Measurements from ENCODE around the gene RAB3IL1. TPM values are rescaled to one million over a fixed set of nuclear protein-coding genes. Genes with fewer than 3 reads are reported as not detected.

The RAB3IL1 gene
- total RNA-seq, 4 donors from 2014 or later, result 6.5 to 27.7 (median 15.2) TPM

DNA sequence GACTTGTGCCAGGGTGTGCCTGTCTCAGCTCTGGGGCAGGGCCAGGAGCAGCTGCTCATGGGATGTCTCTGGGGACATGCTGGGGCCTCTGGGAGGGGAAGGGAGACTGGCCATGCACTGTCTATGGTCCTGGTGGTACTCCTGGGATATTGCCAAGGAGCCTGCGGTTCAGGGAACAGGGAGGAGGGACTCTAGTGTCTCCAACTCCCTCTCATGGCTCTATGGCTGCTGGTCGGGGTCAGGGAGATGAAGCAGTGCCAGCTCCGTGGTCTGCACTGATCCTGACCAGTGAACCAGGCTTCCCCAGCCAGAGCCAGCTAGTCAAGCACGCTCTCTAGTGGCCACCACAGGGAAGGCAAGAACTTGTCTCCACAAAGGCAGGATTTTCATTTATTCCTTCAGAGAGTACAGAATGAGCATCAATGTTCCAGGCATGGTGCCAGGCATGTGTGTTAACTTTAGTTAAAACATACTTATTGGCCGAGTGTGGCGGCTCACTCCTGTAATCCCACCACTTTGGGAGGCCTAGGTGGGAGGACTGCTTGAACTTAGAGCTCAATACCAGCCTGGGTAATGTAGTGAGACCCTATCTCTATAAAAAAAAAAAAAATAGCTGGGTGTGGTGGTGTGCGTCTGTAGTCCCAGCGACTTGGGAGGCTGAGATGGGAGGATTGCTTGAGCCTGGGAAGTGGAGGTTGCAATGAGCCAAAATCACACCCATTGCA lies 30.3 kb upstream of the RAB3IL1 start:
- 8 to 14% methylated on average over 6 to 7 of the region's 8 CpGs for WGBS, 2 donors
- TF ChIP-seq, protein P1, sequence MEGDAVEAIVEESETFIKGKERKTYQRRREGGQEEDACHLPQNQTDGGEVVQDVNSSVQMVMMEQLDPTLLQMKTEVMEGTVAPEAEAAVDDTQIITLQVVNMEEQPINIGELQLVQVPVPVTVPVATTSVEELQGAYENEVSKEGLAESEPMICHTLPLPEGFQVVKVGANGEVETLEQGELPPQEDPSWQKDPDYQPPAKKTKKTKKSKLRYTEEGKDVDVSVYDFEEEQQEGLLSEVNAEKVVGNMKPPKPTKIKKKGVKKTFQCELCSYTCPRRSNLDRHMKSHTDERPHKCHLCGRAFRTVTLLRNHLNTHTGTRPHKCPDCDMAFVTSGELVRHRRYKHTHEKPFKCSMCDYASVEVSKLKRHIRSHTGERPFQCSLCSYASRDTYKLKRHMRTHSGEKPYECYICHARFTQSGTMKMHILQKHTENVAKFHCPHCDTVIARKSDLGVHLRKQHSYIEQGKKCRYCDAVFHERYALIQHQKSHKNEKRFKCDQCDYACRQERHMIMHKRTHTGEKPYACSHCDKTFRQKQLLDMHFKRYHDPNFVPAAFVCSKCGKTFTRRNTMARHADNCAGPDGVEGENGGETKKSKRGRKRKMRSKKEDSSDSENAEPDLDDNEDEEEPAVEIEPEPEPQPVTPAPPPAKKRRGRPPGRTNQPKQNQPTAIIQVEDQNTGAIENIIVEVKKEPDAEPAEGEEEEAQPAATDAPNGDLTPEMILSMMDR (IDR thresholded peaks at IDR 0.05), result peak; percentile 70 to 94 (median 89)
- no peak for TF ChIP-seq POLR2A (IDR thresholded peaks at IDR 0.05)

DNA sequence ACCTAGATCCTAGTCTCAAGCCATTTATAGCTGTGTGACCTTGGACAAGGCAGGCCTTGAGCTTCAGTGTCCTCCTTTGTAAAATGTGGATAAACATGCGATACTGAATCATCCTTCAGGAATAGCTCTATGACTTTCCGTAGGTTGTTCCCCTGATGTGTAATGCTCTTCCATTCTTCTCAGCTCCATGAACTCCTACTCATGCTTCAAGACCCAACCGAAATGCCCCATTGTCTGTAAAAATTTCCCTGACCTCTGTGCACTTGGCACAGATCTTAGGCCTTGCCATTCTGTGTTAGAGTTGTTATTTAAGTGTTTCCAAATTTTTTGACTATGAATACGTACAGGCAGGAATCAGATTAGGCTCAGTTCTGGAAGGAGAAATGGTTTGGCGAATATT lies 29.5 kb upstream of the RAB3IL1 start:
- intact Hi-C loops (cut with DNase I), result loop anchor here (5.0 kb wide), 3 partner anchors 45 to 150 kb away; no protein-coding TSS in a partner anchor
- H3K27me3 ChIP-seq, result no peaks in the 10 kb centered on the region

More for the DNA sequence above, 30.3 kb upstream of the RAB3IL1 start:
- DNase-seq, result peak; percentile 91
- Histone ChIP-seq H3K9me3 (no peaks in the 10 kb centered on the region), H3K4me1 (peaks cover 5 to 11% of the 10 kb centered on the region in 2 donors), H3K36me3 (no peaks in the 10 kb centered on the region), H3K27me3 (no peaks in the 10 kb centered on the region), H3K4me3 (replicated peaks in 1 of 3) (no peak overlapping the region), H3K27ac (no peak overlapping the region)
- intact Hi-C loops (cut with DNase I), result loop anchor here (5.0 kb wide), 3 partner anchors 45 to 150 kb away; no protein-coding TSS in a partner anchor

DNA sequence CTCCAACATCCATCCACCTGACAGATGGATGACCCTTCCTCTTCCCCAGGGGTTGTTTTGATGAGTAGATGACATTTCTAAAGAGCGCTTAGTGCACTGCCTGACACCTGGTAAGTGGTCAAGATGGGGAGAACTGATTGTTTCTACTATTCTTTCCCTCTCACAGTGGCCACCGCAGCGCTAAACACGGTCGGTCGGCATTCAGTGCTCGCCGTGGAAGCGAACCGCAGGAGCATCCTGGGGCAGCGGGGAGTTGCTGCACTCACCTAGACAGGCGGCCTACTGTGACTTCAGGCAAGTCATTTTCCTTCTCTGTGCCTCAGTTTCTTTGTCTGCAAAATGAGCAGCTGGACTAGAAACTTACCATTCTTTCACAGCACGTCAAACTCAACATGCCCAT lies 27.8 kb upstream of the RAB3IL1 start:
- 86 to 93% methylated on average over 11 to 13 of the region's 13 CpGs for WGBS, 2 donors
- TF ChIP-seq, protein P1 (IDR thresholded peaks at IDR 0.05), result no peak
- TF ChIP-seq POLR2A (IDR thresholded peaks at IDR 0.05), result no peak
- Histone ChIP-seq H3K4me3 (replicated peaks in 1 of 3) (no peak overlapping the region), H3K9me3 (no peaks in the 10 kb centered on the region), H3K27me3 (no peaks in the 10 kb centered on the region), H3K36me3 (no peaks in the 10 kb centered on the region), H3K4me1 (peaks cover 5 to 11% of the 10 kb centered on the region in 2 donors), H3K27ac (no peak overlapping the region)
- no peak for DNase-seq
- intact Hi-C loops (cut with DNase I), result loop anchor here (5.0 kb wide), 3 partner anchors 43 to 148 kb away; no protein-coding TSS in a partner anchor

More for the DNA sequence above, 29.5 kb upstream of the RAB3IL1 start:
- Histone ChIP-seq H3K4me3 (replicated peaks in 1 of 3) (no peak overlapping the region), H3K36me3 (no peaks in the 10 kb centered on the region), H3K9me3 (no peaks in the 10 kb centered on the region), H3K27ac (no peak overlapping the region), H3K4me1 (peaks cover 5 to 11% of the 10 kb centered on the region in 2 donors)
- DNase-seq, result no peak
- TF ChIP-seq, protein P1 (IDR thresholded peaks at IDR 0.05), result no peak
- TF ChIP-seq POLR2A (IDR thresholded peaks at IDR 0.05), result no peak
- WGBS, 2 donors, result 97% methylated on average over 5 of the region's 5 CpGs

DNA sequence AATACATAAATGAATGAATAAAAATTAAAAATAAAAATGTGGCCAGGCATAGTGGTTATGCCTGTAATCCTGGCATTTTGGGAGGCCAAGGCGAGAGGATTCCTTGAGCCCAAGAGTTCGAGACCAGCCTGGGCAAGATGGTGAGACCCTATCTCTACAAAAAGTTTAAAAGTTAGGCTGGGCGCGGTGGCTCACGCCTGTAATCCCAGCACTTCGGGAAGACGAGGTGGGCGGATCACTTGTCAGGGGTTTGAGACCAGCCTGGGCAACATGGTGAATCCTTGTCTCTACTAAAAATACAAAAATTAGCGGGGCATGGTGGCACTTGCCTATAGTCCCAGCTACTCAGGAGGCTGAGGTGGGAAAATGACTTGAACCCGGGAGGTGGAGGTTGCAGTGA lies 23.1 kb upstream of the RAB3IL1 start:
- intact Hi-C loops (cut with DNase I), result no loop called here
- no peaks in the 10 kb centered on the region for H3K27me3 ChIP-seq

More for the DNA sequence above, 23.1 kb upstream of the RAB3IL1 start:
- DNase-seq, result no peak
- no peaks in the 10 kb centered on the region for H3K9me3 ChIP-seq
- no peak overlapping the region for H3K27ac ChIP-seq
- no peaks in the 10 kb centered on the region for H3K4me1 ChIP-seq
- H3K36me3 ChIP-seq, result no peaks in the 10 kb centered on the region
- WGBS, 2 donors, result 85 to 87% methylated on average over 10 of the region's 10 CpGs
- TF ChIP-seq, protein P1 (IDR thresholded peaks at IDR 0.05), result no peak
- TF ChIP-seq POLR2A (IDR thresholded peaks at IDR 0.05), result no peak
- H3K4me3 ChIP-seq (replicated peaks in 1 of 3), result no peak overlapping the region
